Measurements from ENCODE around the gene ODAD3. TPM values are rescaled to one million over a fixed set of nuclear protein-coding genes. Genes with fewer than 3 reads are reported as not detected.

The ODAD3 gene
- under 1 TPM in 2 of 4 donors, not detected in 2; 0.25 to 0.30 TPM for polyA plus RNA-seq
- long read RNA-seq, donor 1, result 0 reads
- long read RNA-seq, donor 2, partial matches to known transcripts, result 64 of 71 reads
- long read RNA-seq, donor 2, other reads (novel, unspliced or antisense), result 7 of 71 reads
- long read RNA-seq, donor 3, result 0 reads
- long read RNA-seq, donor 4, partial matches to known transcripts, result 6 of 6 reads
- long read RNA-seq, donor 4, other reads (novel, unspliced or antisense), result 0 of 6 reads
- long read RNA-seq, donor 5, partial matches to known transcripts, result 104 of 104 reads
- long read RNA-seq, donor 5, other reads (novel, unspliced or antisense), result 0 of 104 reads
- long read RNA-seq, donor 6, partial matches to known transcripts, result 68 of 75 reads
- long read RNA-seq, donor 6, other reads (novel, unspliced or antisense), result 7 of 75 reads
- long read RNA-seq, donor 7, partial matches to known transcripts, result 103 of 137 reads
- long read RNA-seq, donor 7, other reads (novel, unspliced or antisense), result 34 of 137 reads
- long read RNA-seq, donor 8, result 0 reads
- long read RNA-seq, donor 9, result 0 reads
- long read RNA-seq, donor 10, partial matches to known transcripts, result 0 of 1 reads
- long read RNA-seq, donor 10, other reads (novel, unspliced or antisense), result 0 of 1 reads

DNA sequence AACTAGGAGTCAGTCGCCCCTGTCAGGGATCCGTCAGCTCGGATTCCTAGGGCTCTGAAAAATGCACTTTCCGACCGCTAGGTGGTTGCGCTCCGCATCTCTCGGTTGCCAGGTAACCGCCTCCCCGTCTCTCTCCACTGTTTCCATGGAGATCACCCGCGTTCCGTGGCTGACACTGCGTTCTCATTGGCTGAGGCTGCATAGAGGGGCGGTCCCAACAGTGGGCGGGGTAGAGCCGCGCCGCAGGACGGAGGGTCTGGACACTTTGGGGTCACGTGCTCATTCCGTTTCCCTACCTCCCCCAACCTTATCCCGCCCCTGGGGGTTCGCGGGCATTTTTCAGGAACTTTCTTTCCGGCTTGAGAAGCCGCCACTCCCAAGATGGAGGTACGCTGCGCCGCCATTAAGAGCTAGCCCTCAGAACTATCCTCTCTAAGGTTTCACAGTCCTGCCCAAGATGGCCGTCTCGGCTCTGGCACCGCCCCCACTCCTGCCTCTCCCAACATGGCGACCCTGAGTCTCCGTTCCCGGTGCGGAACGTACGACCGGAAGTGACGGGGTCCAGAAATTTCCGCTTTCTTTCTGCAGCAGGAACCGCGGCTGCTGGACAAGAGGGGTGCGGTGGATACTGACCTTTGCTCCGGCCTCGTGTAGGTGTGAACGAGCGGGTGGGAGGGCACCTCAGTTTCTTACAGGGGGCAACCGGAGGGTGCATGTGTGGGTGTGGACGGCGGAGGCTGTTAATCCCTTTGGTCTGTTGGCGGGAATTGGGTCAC, at the start of gene ODAD3, which contains the start of gene PRKCSH:
Gene ODAD3, minus strand, starts transcription at position 65 of the 776 bp plus-strand sequence. CDS start 105 bp downstream, outside the sequence.
Gene PRKCSH, plus strand, starts transcription at position 579 of the 776 bp plus-strand sequence. CDS start 483 bp downstream, outside the sequence.
- Histone ChIP-seq H3K36me3 (ENCODE audit: control insufficient read depth in 3 of 3, insufficient read depth in 2 of 3, low read depth in 1 of 3, low read length in 3 of 3) (peaks cover 0 to 41% (median 7%) of the 10 kb centered on the region in 3 donors), H3K4me1 (ENCODE audit: control insufficient read depth in 3 of 3, insufficient read depth in 2 of 3, low read depth in 1 of 3, low read length in 2 of 3) (peaks cover 0 to 13% (median 0%) of the 10 kb centered on the region in 3 donors), H3K27me3 (ENCODE audit: control insufficient read depth in 3 of 3, insufficient read depth in 3 of 3, low read length in 3 of 3) (no peaks in the 10 kb centered on the region), H3K27ac (ENCODE audit: low read depth in 1 of 3, low read length in 2 of 3) (peak within 1 kb of the TSS; percentile 49 to 91 (median 90)), H3K4me3 (ENCODE audit: low read depth in 1 of 3, low read length in 3 of 3) (peak within 1 kb of the TSS; percentile 51 to 83 (median 68)), H3K9me3 (ENCODE audit: control insufficient read depth in 2 of 2, insufficient read depth in 1 of 2, low read depth in 1 of 2, low read length in 1 of 2) (no peaks in the 10 kb centered on the region)
- FAIRE-seq (peak; percentile 44), DNase-seq (peak; percentile 100)
- WGBS, 3 donors, result 0 to 1% (median 0%) methylated on average over 52 to 53 of the region's 53 CpGs

DNA sequence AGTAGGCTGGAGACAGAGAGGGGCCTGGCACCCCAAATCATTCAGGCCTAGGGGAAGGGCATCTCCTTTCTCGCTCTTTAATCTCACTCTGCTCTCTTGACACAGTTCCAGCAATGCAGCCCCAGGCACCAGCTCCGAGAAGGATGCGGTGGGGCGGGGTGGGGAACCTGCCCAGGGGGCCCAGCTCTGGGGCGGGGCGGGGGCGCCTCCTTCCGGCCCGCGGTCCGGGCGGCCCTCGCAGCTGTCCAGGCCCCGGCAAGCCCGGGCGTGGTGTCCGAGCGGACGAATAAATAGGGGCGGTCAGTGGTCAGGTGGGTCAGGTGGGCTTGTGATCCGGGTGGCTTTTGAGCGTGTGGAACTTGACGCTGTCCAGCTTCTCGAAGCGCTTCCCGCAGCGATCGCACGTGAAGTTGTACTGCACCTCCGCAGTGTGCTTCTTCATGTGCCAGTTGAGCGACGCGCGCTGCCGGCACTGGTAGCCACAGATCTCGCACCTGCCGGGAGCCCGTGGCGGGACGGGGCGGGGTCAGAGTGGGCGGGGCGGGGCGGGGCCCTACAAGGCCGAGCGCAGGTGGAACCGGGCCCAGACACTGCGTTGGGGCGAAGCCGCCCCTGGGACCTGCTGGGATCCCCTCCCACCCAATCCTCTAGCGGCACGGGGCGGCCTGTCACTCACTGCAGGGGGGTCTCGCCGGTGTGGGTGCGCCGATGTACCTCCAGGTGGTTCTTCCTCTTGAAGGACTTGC, 48.6 kb upstream of the ODAD3 start:
- DNase-seq (no peak), FAIRE-seq (no peak)
- H3K27me3 ChIP-seq (ENCODE audit: control insufficient read depth in 3 of 3, insufficient read depth in 3 of 3, low read length in 3 of 3), result peaks cover 9 to 40% (median 12%) of the 10 kb centered on the region in 3 donors
- peaks cover 0 to 46% (median 0%) of the 10 kb centered on the region in 3 donors for H3K36me3 ChIP-seq (ENCODE audit: control insufficient read depth in 3 of 3, insufficient read depth in 2 of 3, low read depth in 1 of 3, low read length in 3 of 3)
- 75 to 95% (median 83%) methylated on average over 40 to 57 of the region's 57 CpGs for WGBS, 3 donors
- peaks cover 0 to 8% of the 10 kb centered on the region in 2 donors for H3K9me3 ChIP-seq (ENCODE audit: control insufficient read depth in 2 of 2, insufficient read depth in 1 of 2, low read depth in 1 of 2, low read length in 1 of 2)
- no peak overlapping the region for H3K27ac ChIP-seq (ENCODE audit: low read depth in 1 of 3, low read length in 2 of 3)
- peaks cover 0 to 13% (median 4%) of the 10 kb centered on the region in 3 donors for H3K4me1 ChIP-seq (ENCODE audit: control insufficient read depth in 3 of 3, insufficient read depth in 2 of 3, low read depth in 1 of 3, low read length in 2 of 3)
- H3K4me3 ChIP-seq (ENCODE audit: low read depth in 1 of 3, low read length in 3 of 3), result no peak overlapping the region

DNA sequence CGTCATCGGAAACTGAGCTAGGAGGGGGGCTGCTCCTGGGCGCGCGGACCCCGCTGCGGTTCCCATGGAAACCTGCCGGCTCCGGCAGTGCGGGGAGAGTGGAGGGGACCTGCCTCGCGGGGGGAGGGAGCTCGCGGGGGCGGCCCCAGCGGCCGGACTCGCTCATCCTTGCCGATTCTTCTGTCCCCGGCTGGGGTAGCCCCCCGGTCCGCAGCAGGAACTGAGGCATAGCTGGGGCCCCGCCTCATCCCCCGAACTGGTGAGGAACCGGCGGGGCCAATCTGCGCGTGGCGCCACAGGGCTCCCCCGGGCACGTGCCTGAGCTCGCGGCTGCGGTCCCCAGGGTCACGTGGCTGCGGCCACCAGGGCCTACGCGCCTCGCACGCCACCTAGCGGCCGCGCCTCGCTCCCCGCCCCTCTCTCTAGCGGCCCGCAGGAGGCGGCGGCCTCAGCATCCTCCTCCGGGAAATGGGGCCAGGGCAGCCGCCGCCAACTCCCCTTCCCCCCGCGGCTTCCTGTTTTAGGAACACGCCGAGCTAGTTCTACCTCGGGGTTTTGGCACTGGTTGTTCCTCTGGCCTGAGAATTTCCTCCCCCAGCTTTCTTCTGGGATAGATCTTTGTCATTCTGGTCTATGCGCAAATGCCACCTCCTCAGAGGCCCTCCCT, 47.6 kb upstream of the ODAD3 start:
- peaks cover 9 to 50% (median 12%) of the 10 kb centered on the region in 3 donors for H3K27me3 ChIP-seq (ENCODE audit: control insufficient read depth in 3 of 3, insufficient read depth in 3 of 3, low read length in 3 of 3)
- peak overlapping the region in 2 of 3 donors; percentile 7 to 19 for H3K4me3 ChIP-seq (ENCODE audit: low read depth in 1 of 3, low read length in 3 of 3)
- 2 to 6% (median 4%) methylated on average over 44 to 58 of the region's 58 CpGs for WGBS, 3 donors
- no peak overlapping the region for H3K27ac ChIP-seq (ENCODE audit: low read depth in 1 of 3, low read length in 2 of 3)
- H3K36me3 ChIP-seq (ENCODE audit: control insufficient read depth in 3 of 3, insufficient read depth in 2 of 3, low read depth in 1 of 3, low read length in 3 of 3), result peaks cover 0 to 44% (median 0%) of the 10 kb centered on the region in 3 donors
- DNase-seq (peak; percentile 72 to 88), FAIRE-seq (no peak)
- peaks cover 0 to 13% (median 4%) of the 10 kb centered on the region in 3 donors for H3K4me1 ChIP-seq (ENCODE audit: control insufficient read depth in 3 of 3, insufficient read depth in 2 of 3, low read depth in 1 of 3, low read length in 2 of 3)
- H3K9me3 ChIP-seq (ENCODE audit: control insufficient read depth in 2 of 2, insufficient read depth in 1 of 2, low read depth in 1 of 2, low read length in 1 of 2), result peaks cover 0 to 8% of the 10 kb centered on the region in 2 donors

DNA sequence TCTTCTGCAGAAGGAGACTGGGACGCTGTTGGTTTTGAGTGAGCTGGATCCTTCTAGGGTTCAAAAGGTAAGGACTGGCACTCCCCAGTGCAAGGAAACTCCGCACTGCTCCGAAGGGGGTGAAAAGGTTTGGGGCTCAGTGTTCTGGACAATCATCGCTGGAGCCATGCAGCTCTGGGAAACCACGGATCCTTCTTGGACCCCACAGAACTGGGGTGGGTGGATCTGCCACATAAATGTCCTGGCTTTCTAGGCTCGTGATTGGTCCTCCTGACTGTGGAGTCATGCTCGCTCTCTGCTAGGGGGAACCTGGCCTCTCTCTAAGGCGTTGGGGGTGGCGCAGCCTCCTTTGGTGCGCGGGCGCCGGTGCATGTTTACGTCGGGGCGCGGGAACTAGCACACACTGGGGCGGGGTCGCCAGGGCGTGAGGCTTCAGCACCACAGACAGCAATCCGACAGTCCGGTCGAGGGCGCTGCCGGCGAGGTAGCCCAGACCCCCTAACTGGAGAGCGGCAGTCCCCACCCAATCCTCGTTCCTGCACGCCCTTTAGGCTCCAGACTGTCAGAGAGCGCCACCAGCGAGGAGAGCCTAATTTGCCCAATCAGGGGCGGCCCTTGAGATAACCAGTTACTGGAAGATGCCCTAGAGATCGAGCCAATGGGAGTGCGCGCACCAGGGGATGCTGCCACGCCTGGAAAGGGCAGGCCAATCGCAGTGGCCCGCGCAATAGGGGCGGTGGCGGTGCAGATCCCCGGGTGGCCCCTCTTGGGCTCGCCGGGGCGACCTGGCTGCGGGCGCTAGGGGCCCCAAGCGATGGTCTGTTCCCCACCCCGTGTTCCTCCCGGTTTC, 46.8 kb upstream of the ODAD3 start:
- H3K36me3 ChIP-seq (ENCODE audit: control insufficient read depth in 3 of 3, insufficient read depth in 2 of 3, low read depth in 1 of 3, low read length in 3 of 3), result peaks cover 0 to 36% (median 0%) of the 10 kb centered on the region in 3 donors
- FAIRE-seq (no peak), DNase-seq (peak; percentile 40 to 62)
- WGBS, 3 donors, result 4 to 8% (median 5%) methylated on average over 50 of the region's 50 CpGs
- H3K27me3 ChIP-seq (ENCODE audit: control insufficient read depth in 3 of 3, insufficient read depth in 3 of 3, low read length in 3 of 3), result peaks cover 9 to 55% (median 12%) of the 10 kb centered on the region in 3 donors
- H3K4me1 ChIP-seq (ENCODE audit: control insufficient read depth in 3 of 3, insufficient read depth in 2 of 3, low read depth in 1 of 3, low read length in 2 of 3), result peaks cover 0 to 13% (median 4%) of the 10 kb centered on the region in 3 donors
- no peak overlapping the region for H3K27ac ChIP-seq (ENCODE audit: low read depth in 1 of 3, low read length in 2 of 3)
- peaks cover 0 to 8% of the 10 kb centered on the region in 2 donors for H3K9me3 ChIP-seq (ENCODE audit: control insufficient read depth in 2 of 2, insufficient read depth in 1 of 2, low read depth in 1 of 2, low read length in 1 of 2)
- H3K4me3 ChIP-seq (ENCODE audit: low read depth in 1 of 3, low read length in 3 of 3), result peak overlapping the region in 2 of 3 donors; percentile 7 to 19

DNA sequence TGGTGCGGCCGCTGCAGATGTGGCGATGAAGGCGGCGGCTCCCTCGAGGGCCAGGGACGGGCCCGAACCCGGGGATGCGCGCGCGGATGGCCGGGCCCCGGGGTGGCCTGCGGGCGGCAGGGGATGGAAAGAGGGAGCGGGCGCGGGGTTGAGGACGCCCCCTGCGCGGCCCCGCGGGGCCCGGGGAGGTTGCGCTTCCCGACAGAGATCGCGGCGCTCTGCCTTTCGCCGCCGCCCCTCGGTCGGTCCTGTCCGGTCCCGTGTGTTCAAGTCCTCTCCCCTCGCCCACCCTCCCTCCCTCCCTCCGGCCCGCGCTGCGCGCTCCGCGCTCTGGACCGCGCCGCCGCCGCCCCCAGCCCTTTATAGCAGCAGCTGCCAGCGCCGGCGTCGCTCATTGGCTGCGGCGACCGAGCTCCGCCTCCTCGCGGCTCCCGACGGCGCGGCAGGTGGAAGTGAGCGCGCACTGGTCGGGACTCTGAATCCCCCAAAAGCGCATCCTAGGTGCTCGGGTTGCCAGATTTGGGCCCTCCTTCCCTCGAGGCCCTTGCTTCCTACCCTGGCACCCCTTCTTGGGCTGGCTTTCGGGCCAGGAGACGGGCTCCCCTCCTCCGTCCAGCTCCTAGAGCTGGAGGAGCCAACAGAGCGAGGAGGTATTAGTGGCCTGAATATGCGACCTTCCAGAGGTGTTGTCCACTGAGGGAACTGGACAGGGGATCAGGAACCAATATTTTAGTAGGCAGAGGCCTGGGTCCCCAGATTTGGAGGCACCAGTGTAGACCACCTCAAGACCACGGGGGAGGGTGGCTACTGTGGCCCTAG, 46.0 kb upstream of the ODAD3 start, which contains the start of gene ELAVL3:
Gene ELAVL3, minus strand, starts transcription at position 332 of the 819 bp plus-strand sequence. CDS start 438 bp downstream, outside the sequence.
- peaks cover 9 to 55% (median 12%) of the 10 kb centered on the region in 3 donors for H3K27me3 ChIP-seq (ENCODE audit: control insufficient read depth in 3 of 3, insufficient read depth in 3 of 3, low read length in 3 of 3)
- H3K4me3 ChIP-seq (ENCODE audit: low read depth in 1 of 3, low read length in 3 of 3), result peak within 1 kb of the TSS in 1 of 3 donors; percentile 5
- DNase-seq (peak in 1 of 2 donors; percentile 40), FAIRE-seq (no peak)
- WGBS, 3 donors, result 12 to 34% (median 24%) methylated on average over 25 to 77 of the region's 77 CpGs
- peaks cover 0 to 13% (median 4%) of the 10 kb centered on the region in 3 donors for H3K4me1 ChIP-seq (ENCODE audit: control insufficient read depth in 3 of 3, insufficient read depth in 2 of 3, low read depth in 1 of 3, low read length in 2 of 3)
- peaks cover 0 to 8% of the 10 kb centered on the region in 2 donors for H3K9me3 ChIP-seq (ENCODE audit: control insufficient read depth in 2 of 2, insufficient read depth in 1 of 2, low read depth in 1 of 2, low read length in 1 of 2)
- H3K27ac ChIP-seq (ENCODE audit: low read depth in 1 of 3, low read length in 2 of 3), result no peak within 1 kb of the TSS
- H3K36me3 ChIP-seq (ENCODE audit: control insufficient read depth in 3 of 3, insufficient read depth in 2 of 3, low read depth in 1 of 3, low read length in 3 of 3), result peaks cover 0 to 28% (median 0%) of the 10 kb centered on the region in 3 donors

DNA sequence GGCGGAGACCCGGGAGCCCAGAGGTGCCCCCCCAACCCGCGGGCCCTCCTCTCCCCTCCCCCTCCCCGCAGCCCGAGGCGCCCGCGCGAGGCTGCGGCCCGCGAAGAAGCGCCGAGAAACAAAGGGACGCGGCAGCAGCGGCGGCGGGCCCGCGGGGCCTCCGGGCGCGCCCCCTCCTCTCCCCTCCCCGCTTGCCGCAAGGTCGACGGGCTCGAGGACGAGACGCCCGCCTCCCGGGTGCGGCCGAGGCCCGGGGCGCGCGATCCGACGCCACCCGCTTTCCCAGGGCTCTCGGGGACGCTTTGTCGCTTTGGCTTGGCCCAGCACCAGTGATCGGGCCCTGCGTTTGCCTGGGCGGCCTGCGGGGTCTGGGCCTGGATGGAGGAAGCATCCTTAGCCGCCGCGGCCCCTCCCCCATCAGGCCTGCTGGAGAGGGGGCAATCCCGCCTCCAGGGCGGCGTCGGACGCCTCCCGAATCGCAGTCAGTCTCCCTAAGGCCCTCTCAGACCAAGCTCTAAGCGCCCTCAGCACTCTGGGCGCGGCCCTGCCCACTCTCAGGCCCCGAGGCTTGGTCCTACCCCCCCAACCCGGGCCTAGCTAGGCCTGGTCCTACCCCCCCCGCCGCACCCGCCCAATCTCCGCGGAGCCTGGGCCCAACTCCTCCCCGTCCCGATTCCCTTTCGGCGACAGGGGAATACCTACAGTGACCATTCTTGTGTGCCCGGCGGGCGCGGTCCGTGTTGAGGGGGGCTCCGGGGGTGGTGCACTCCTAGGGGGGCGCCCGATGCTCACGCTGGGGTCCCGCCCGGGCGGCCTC, 45.2 kb upstream of the ODAD3 start:
- Histone ChIP-seq H3K9me3 (ENCODE audit: control insufficient read depth in 2 of 2, insufficient read depth in 1 of 2, low read depth in 1 of 2, low read length in 1 of 2) (peaks cover 0 to 8% of the 10 kb centered on the region in 2 donors), H3K27ac (ENCODE audit: low read depth in 1 of 3, low read length in 2 of 3) (no peak overlapping the region), H3K4me1 (ENCODE audit: control insufficient read depth in 3 of 3, insufficient read depth in 2 of 3, low read depth in 1 of 3, low read length in 2 of 3) (peaks cover 0 to 13% (median 4%) of the 10 kb centered on the region in 3 donors), H3K4me3 (ENCODE audit: low read depth in 1 of 3, low read length in 3 of 3) (peak overlapping the region in 1 of 3 donors; percentile 5), H3K36me3 (ENCODE audit: control insufficient read depth in 3 of 3, insufficient read depth in 2 of 3, low read depth in 1 of 3, low read length in 3 of 3) (peaks cover 0 to 22% (median 0%) of the 10 kb centered on the region in 3 donors), H3K27me3 (ENCODE audit: control insufficient read depth in 3 of 3, insufficient read depth in 3 of 3, low read length in 3 of 3) (peaks cover 9 to 55% (median 12%) of the 10 kb centered on the region in 3 donors)
- DNase-seq, result no peak
- WGBS, 3 donors, result 7 to 12% (median 11%) methylated on average over 29 to 86 of the region's 86 CpGs
- no peak for FAIRE-seq

All from small intestine (tissue), 16 donors.